Ovary (tissue), 3 donors: ENCODE results near the gene STN1.

Experiments used
- CTCF ChIP-seq, 3 donors: fragments of 450-650 bp in 2 of 3; fragments of 200-600 bp in 1 of 3; IDR thresholded peaks; one replicate each; pipeline versions ENCODE4 v1.5.1 to v1.8.0; 2016 to 2022; ENCODE audit warnings: antibody characterized with exemption in 3 of 3, mild to moderate bottlenecking in 1 of 3
- EP300 ChIP-seq: sonication (generic); formaldehyde crosslinking; IDR thresholded peaks from one replicate; pipeline ENCODE4 v1.6.1; 2017; ENCODE audit warnings: antibody characterized with exemption
- POLR2A ChIP-seq: fragments of 450-650 bp; IDR thresholded peaks from one replicate; pipeline ENCODE4 v1.6.1; 2017; ENCODE audit warnings: antibody characterized with exemption, mild to moderate bottlenecking, moderate library complexity
- donor health status: DM: no; HTN: no; CAD: no.

- no peak for TF ChIP-seq CTCF (IDR thresholded peaks at IDR 0.05)
- no peak for TF ChIP-seq POLR2A
- TF ChIP-seq EP300 = no peak
Observed at GRCh38 chr10:103882285-103883007, 35.5 kb downstream of the STN1 start.
